Breast epithelium (tissue), 3 donors: ENCODE measurements around the gene MAPRE3.

ENCODE experiments used
- CTCF ChIP-seq, 3 donors: fragments of 450-650 bp; IDR thresholded peaks; one replicate each; pipeline ENCODE4 v1.5.1; 2016 to 2017; ENCODE audit warnings: antibody characterized with exemption in 3 of 3, mild to moderate bottlenecking in 3 of 3, moderate library complexity in 3 of 3
- POLR2AphosphoS5 ChIP-seq, 3 donors: sonication (generic); formaldehyde crosslinking; IDR thresholded peaks; one replicate each; pipeline ENCODE4 v1.6.1; 2017; ENCODE audit warnings: antibody characterized with exemption in 3 of 3

DNA sequence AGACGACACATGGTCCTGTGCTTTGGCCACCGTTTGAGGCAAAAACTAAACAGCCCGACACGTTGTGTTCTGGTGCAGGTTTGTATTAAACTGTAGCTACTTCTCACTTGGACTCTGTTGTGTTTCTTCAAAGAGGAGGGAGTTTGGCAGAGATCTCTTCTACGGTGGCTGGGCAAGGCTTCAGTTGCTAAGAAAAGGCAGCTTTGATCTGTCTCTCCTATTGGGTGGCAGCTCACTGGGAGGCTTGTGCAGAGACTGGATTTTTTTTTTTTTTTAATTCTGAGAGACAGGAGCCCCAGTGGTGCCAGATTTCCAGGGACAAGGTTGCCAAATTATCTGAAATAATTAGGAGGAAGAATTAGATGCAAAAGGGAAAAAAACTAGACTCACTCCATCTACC is 20.2 kb upstream of the MAPRE3 start:
- TF ChIP-seq POLR2AphosphoS5 (IDR thresholded peaks at IDR 0.05) (no peak), CTCF (IDR thresholded peaks at IDR 0.05) (no peak)
